HUES48 (cell line): Measurements from ENCODE around the gene LZTFL1.

Experiments
- H3K27ac ChIP-seq: one replicate; pipeline ENCODE4 v1.7.0; 2013; ENCODE audit warnings: low read depth, low read length, inconsistent platforms
- H3K27me3 ChIP-seq: 2 replicates; pipeline ENCODE4 v1.6.1; 2013; ENCODE audit warnings: mild to moderate bottlenecking, low read length; ENCODE audit not compliant: control insufficient read depth, insufficient read depth
- H3K36me3 ChIP-seq: 2 replicates; pipeline ENCODE4 v1.6.1; 2013; ENCODE audit warnings: low read length; ENCODE audit not compliant: control insufficient read depth, insufficient read depth
- H3K4me1 ChIP-seq: 2 replicates; pipeline ENCODE4 v1.6.1; 2013; ENCODE audit warnings: mild to moderate bottlenecking, low read length; ENCODE audit not compliant: control insufficient read depth, insufficient read depth
- H3K4me3 ChIP-seq: 2 replicates; pipeline ENCODE4 v1.5.1; 2013; ENCODE audit warnings: mild to moderate bottlenecking, low read depth, low read length
- H3K9ac ChIP-seq: 2 replicates; pipeline ENCODE4 v1.6.1; 2013; ENCODE audit warnings: mild to moderate bottlenecking, low read depth, low read length, moderate library complexity
- H3K9me3 ChIP-seq: 2 replicates; pipeline ENCODE4 v1.6.1; 2013; ENCODE audit warnings: low read length; ENCODE audit not compliant: control insufficient read depth, insufficient read depth

LZTFL1 gene

DNA sequence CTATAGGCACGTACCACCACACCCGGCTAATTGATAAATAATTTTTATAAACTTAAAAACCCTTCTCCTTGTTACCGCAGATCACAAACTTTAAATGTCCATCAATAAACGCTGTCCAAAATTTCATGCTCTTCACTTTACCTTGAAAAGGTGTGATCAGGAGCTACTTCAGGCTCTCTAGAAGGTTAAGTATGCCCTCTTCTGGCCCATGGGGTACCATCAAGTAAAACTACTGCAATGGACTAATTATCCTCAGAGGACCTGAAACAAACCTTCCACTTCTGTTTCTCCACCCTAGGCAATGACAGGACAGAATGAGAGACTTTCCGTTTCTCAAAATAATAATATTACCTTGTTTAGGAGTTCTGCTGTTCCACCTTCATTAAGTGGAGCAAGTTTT lies 9.2 kb downstream of the LZTFL1 start:
- Histone ChIP-seq H3K9me3 (no peaks in the 10 kb centered on the region), H3K27ac (no peak overlapping the region), H3K27me3 (no peaks in the 10 kb centered on the region), H3K4me1 (no peaks in the 10 kb centered on the region), H3K4me3 (no peak overlapping the region), H3K9ac (no peak overlapping the region), H3K36me3 (peaks cover 30% of the 10 kb centered on the region)

- H3K9me3 ChIP-seq, result no peaks in the 10 kb centered on the region
- peaks cover 48% of the 10 kb centered on the region for H3K36me3 ChIP-seq
- H3K4me1 ChIP-seq, result no peaks in the 10 kb centered on the region
- no peak overlapping the region for H3K27ac ChIP-seq
- H3K9ac ChIP-seq, result no peak overlapping the region
- no peak overlapping the region for H3K4me3 ChIP-seq
- H3K27me3 ChIP-seq, result no peaks in the 10 kb centered on the region
These were observed 11.8 kb downstream of the LZTFL1 start for GRCh38 chr3:45830121-45830520.

- H3K9me3 ChIP-seq, result no peaks in the 10 kb centered on the region
- H3K4me3 ChIP-seq, result no peak overlapping the region
- H3K27ac ChIP-seq, result no peak overlapping the region
- H3K4me1 ChIP-seq, result no peaks in the 10 kb centered on the region
- peaks cover 49% of the 10 kb centered on the region for H3K36me3 ChIP-seq
- no peak overlapping the region for H3K9ac ChIP-seq
- no peaks in the 10 kb centered on the region for H3K27me3 ChIP-seq
These were observed 15.0 kb downstream of the LZTFL1 start for GRCh38 chr3:45826908-45827307.

- H3K4me3 ChIP-seq, result no peak overlapping the region
- H3K27ac ChIP-seq, result no peak overlapping the region
- no peaks in the 10 kb centered on the region for H3K9me3 ChIP-seq
- H3K4me1 ChIP-seq, result no peaks in the 10 kb centered on the region
- no peak overlapping the region for H3K9ac ChIP-seq
- H3K27me3 ChIP-seq, result no peaks in the 10 kb centered on the region
- peaks cover 46% of the 10 kb centered on the region for H3K36me3 ChIP-seq
These were observed 15.6 kb downstream of the LZTFL1 start for GRCh38 chr3:45826321-45826720.

- H3K27ac ChIP-seq, result no peak overlapping the region
- no peaks in the 10 kb centered on the region for H3K9me3 ChIP-seq
- H3K4me3 ChIP-seq, result no peak overlapping the region
These were observed 20.8 kb downstream of the LZTFL1 start for GRCh38 chr3:45821127-45821526.

GRCh38 chr3:45819543-45819942 lies 22.4 kb downstream of the LZTFL1 start:
- Histone ChIP-seq H3K27ac (no peak overlapping the region), H3K4me1 (no peaks in the 10 kb centered on the region), H3K4me3 (no peak overlapping the region), H3K36me3 (peaks cover under 1% of the 10 kb centered on the region; the same call in 1 of the 2 replicates), H3K27me3 (no peaks in the 10 kb centered on the region), H3K9me3 (no peaks in the 10 kb centered on the region), H3K9ac (no peak overlapping the region)

More at GRCh38 chr3:45821127-45821526, 20.8 kb downstream of the LZTFL1 start:
- H3K4me1 ChIP-seq, result no peaks in the 10 kb centered on the region
- no peak overlapping the region for H3K9ac ChIP-seq
- H3K27me3 ChIP-seq, result no peaks in the 10 kb centered on the region
- peaks cover 12% of the 10 kb centered on the region; the same call in 1 of the 2 replicates for H3K36me3 ChIP-seq

DNA sequence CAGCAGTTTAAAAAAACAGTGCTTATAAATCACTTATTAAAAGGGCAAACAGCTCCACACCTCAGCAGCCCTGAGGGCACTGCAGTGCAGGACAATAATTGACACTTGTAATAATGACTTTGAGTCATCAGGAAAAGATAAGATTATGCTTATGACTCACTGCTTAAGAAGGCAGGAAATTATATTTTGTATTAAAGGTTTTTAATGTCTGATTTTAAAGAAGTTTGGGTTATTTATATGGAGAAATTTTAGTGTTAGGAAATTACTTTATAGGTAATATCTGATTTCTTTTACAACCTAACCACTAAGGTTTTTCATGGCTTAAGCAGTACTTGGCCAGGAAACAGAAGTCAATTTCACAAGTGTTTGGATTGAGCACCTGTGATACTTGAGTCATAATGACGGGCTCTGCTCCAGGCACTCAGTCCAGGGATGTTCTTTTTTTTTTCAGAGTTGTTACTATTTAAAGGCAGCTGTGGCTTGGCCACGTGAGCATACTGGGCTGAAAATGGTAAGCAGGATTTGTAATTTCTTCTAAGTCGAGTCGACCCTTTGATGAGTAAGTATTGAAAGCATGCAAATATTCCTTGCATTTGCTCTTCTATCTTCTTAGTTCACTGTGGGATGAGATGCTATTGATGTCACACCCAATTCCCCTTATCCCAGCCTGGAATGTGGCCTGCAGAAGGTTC lies 23.9 kb downstream of the LZTFL1 start:
- Histone ChIP-seq H3K4me1 (no peaks in the 10 kb centered on the region), H3K27ac (no peak overlapping the region), H3K36me3 (no peaks in the 10 kb centered on the region), H3K9me3 (no peaks in the 10 kb centered on the region), H3K27me3 (no peaks in the 10 kb centered on the region), H3K4me3 (no peak overlapping the region), H3K9ac (no peak overlapping the region)

GRCh38 chr3:45816544-45816943 lies 25.4 kb downstream of the LZTFL1 start:
- no peaks in the 10 kb centered on the region for H3K4me1 ChIP-seq
- H3K36me3 ChIP-seq, result no peaks in the 10 kb centered on the region
- no peak overlapping the region for H3K4me3 ChIP-seq
- no peaks in the 10 kb centered on the region for H3K27me3 ChIP-seq
- H3K27ac ChIP-seq, result no peak overlapping the region
- no peak overlapping the region for H3K9ac ChIP-seq
- no peaks in the 10 kb centered on the region for H3K9me3 ChIP-seq

- Histone ChIP-seq H3K36me3 (no peaks in the 10 kb centered on the region), H3K9me3 (no peaks in the 10 kb centered on the region), H3K27me3 (no peaks in the 10 kb centered on the region), H3K4me3 (no peak overlapping the region), H3K27ac (no peak overlapping the region), H3K9ac (no peak overlapping the region), H3K4me1 (no peaks in the 10 kb centered on the region)
These were observed 27.6 kb downstream of the LZTFL1 start for GRCh38 chr3:45814322-45814721.

- Histone ChIP-seq H3K27me3 (no peaks in the 10 kb centered on the region), H3K9ac (no peak overlapping the region)
These were observed 34.0 kb downstream of the LZTFL1 start for GRCh38 chr3:45807681-45808540.

GRCh38 chr3:45807133-45807532 lies 34.8 kb downstream of the LZTFL1 start:
- Histone ChIP-seq H3K4me1 (no peaks in the 10 kb centered on the region), H3K9me3 (no peaks in the 10 kb centered on the region), H3K36me3 (no peaks in the 10 kb centered on the region), H3K27ac (no peak overlapping the region), H3K9ac (no peak overlapping the region), H3K27me3 (no peaks in the 10 kb centered on the region), H3K4me3 (no peak overlapping the region)

More at GRCh38 chr3:45807681-45808540, 34.0 kb downstream of the LZTFL1 start:
- H3K27ac ChIP-seq, result no peak overlapping the region
- H3K9me3 ChIP-seq, result no peaks in the 10 kb centered on the region
- H3K4me3 ChIP-seq, result no peak overlapping the region
- H3K4me1 ChIP-seq, result no peaks in the 10 kb centered on the region
- H3K36me3 ChIP-seq, result no peaks in the 10 kb centered on the region
